GM20000 (cell line): ENCODE measurements around the gene TMEM98.
"Not testable (repeated sequence)": the region's sequence is repeated elsewhere in the genome, so short reads cannot be mapped to it uniquely, and the experiment has no call there.

Experiments used
- DNase-seq: peaks from one replicate; pipeline ENCODE4 v3.0.0; 2012; ENCODE audit warnings: low spot score
- CTCF ChIP-seq: IDR thresholded peaks from 2 replicates; pipeline ENCODE4 v1.5.1; 2012; ENCODE audit warnings: mild to moderate bottlenecking, control low read depth; ENCODE audit errors: extremely low read depth, missing control alignments

The TMEM98 gene

GRCh38 chr17:32927724-32928585 lies at the start of gene TMEM98:
TSS of gene TMEM98 (plus strand) at chr17:32928153. CDS start at chr17:32931529, 3,376 bp downstream.
- peak; percentile 45 for DNase-seq
- no peak for TF ChIP-seq CTCF

DNA sequence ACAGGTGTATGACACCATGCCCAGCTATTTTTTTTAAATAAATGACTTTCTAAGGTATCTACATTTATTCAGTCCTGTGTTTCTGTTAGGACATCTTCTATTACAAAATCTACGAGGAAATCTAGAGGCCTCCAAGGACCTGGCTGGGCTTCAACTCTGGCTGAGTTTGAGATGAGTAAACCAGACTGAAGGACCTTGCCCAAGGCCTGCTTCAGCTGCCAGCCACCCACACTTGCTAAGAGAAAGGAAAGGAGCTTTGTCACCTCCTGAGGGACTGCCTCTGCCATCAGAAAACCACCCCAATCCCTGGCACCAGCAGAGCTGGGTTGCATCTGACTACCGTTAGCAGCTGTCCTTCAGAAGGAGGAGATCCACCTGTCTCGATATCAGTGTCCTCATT lies 49.7 kb upstream of the TMEM98 start:
- TF ChIP-seq CTCF = no peak
- no peak for DNase-seq

GRCh38 chr17:32879134-32879533 lies 48.8 kb upstream of the TMEM98 start:
- TF ChIP-seq CTCF = no peak

GRCh38 chr17:32880671-32881453 lies 47.1 kb upstream of the TMEM98 start:
- no peak for TF ChIP-seq CTCF
- DNase-seq = peak; percentile 35

More at GRCh38 chr17:32879134-32879533, 48.8 kb upstream of the TMEM98 start:
- no peak for DNase-seq

DNA sequence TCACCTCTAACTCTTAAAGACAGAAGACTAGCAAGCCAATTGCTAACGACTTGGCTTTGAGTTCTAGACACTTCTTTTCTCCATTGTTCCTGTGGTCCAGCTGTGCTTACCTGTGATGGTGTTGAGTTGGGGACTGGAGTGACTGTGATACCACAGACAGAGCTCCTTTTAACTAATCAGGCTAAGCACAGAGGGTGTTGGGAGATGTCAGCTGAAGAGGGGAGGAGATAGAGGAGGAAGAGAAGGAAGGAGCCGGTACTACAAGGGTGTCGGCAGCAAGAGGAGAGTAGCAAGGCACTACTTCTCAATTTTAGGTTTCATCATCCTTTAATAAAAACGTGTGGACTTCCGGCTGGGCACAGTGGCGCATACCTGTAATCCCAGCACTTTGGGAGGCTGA lies 45.9 kb upstream of the TMEM98 start:
- no peak for DNase-seq
- TF ChIP-seq CTCF = no peak

- no peak for TF ChIP-seq CTCF
- DNase-seq = no peak
Measured at GRCh38 chr17:32882734-32883133, 45.2 kb upstream of the TMEM98 start.

- DNase-seq = not testable (repeated sequence)
Measured at GRCh38 chr17:32886951-32887350, 41.0 kb upstream of the TMEM98 start.

DNA sequence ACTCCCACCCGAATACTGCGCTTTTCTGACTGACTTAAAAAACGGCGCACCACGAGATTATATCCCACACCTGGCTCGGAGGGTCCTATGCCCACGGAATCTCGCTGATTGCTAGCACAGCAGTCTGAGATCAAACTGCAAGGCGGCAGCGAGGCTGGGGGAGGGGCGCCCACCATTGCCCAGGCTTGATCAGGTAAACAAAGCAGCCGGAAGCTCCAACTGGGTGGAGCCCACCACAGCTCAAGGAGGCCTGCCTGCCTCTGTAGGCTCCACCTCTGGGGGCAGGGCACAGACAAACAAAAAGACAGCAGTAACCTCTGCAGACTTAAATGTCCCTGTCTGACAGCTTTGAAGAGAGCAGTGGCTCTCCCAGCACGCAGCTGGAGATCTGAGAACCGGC lies 40.5 kb upstream of the TMEM98 start:
- not testable (repeated sequence) for DNase-seq
